ENCODE measurements around the gene PRKD2. TPM values are rescaled to one million over a fixed set of nuclear protein-coding genes. Genes with fewer than 3 reads are reported as not detected.
A peak's percentile ranks its signal among the peaks of the same experiment; 100 is the strongest.
"Not testable (repeated sequence)": the region's sequence is repeated elsewhere in the genome, so short reads cannot be mapped to it uniquely, and the experiment has no call there.

Gene PRKD2
- 10 to 100 TPM; 25.6 to 35.4 TPM for total RNA-seq
- 22.6 TPM for polyA plus RNA-seq (ENCODE audit: insufficient read depth, low read depth, low replicate concordance)
- long read RNA-seq, donor 1, partial matches to known transcripts, result 0 of 2 reads
- long read RNA-seq, donor 1, other reads (novel, unspliced or antisense), result 0 of 2 reads
- long read RNA-seq, donor 2, partial matches to known transcripts, result 0 of 2 reads
- long read RNA-seq, donor 2, other reads (novel, unspliced or antisense), result 0 of 2 reads

GRCh38 chr19:46717034-46717715 lies at the start of gene PRKD2:
TSS of gene PRKD2 (minus strand) at chr19:46717114. CDS start at chr19:46716370, 744 bp downstream.
- Histone ChIP-seq H3K36me3 (ENCODE audit: low read depth, missing control alignments) (no peaks in the 10 kb centered on the region), H3K27me3 (no peaks in the 10 kb centered on the region), H3K27ac (peak within 1 kb of the TSS; percentile 86 to 89), H3K9me3 (no peaks in the 10 kb centered on the region), H3K4me3 (peak within 1 kb of the TSS; percentile 56 to 91), H3K4me1 (peaks cover 20% of the 10 kb centered on the region)
- intact Hi-C loops (cut with DNase I; ENCODE audit: low total_unique reads), result no loop called here
- no peak for TF ChIP-seq POLR2A (IDR thresholded peaks at IDR 0.05)
- TF ChIP-seq, protein P1, sequence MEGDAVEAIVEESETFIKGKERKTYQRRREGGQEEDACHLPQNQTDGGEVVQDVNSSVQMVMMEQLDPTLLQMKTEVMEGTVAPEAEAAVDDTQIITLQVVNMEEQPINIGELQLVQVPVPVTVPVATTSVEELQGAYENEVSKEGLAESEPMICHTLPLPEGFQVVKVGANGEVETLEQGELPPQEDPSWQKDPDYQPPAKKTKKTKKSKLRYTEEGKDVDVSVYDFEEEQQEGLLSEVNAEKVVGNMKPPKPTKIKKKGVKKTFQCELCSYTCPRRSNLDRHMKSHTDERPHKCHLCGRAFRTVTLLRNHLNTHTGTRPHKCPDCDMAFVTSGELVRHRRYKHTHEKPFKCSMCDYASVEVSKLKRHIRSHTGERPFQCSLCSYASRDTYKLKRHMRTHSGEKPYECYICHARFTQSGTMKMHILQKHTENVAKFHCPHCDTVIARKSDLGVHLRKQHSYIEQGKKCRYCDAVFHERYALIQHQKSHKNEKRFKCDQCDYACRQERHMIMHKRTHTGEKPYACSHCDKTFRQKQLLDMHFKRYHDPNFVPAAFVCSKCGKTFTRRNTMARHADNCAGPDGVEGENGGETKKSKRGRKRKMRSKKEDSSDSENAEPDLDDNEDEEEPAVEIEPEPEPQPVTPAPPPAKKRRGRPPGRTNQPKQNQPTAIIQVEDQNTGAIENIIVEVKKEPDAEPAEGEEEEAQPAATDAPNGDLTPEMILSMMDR (IDR thresholded peaks at IDR 0.05), result no peak
- peak; percentile 95 for DNase-seq
- 0 to 1% methylated on average over 9 to 42 of the region's 52 CpGs for WGBS, 2 donors

GRCh38 chr19:46764817-46765291 lies 47.9 kb upstream of the PRKD2 start:
- Histone ChIP-seq H3K9me3 (no peaks in the 10 kb centered on the region), H3K36me3 (ENCODE audit: low read depth, missing control alignments) (no peaks in the 10 kb centered on the region), H3K4me3 (no peak overlapping the region), H3K4me1 (peaks cover 16% of the 10 kb centered on the region), H3K27ac (peak overlapping the region; percentile 76 to 83), H3K27me3 (no peaks in the 10 kb centered on the region)
- 38 to 57% methylated on average over 11 of the region's 11 CpGs for WGBS, 2 donors
- intact Hi-C loops (cut with DNase I; ENCODE audit: low total_unique reads), result no loop called here
- TF ChIP-seq POLR2A (IDR thresholded peaks at IDR 0.05), result no peak
- TF ChIP-seq, protein P1 (IDR thresholded peaks at IDR 0.05), result no peak
- DNase-seq, result peak; percentile 93

- Histone ChIP-seq H3K4me1 (peaks cover 7% of the 10 kb centered on the region), H3K27me3 (no peaks in the 10 kb centered on the region), H3K4me3 (no peak overlapping the region), H3K36me3 (ENCODE audit: low read depth, missing control alignments) (no peaks in the 10 kb centered on the region), H3K9me3 (no peaks in the 10 kb centered on the region), H3K27ac (no peak overlapping the region)
- no peak for TF ChIP-seq POLR2A (IDR thresholded peaks at IDR 0.05)
- TF ChIP-seq, protein P1 (IDR thresholded peaks at IDR 0.05), result no peak
- DNase-seq, result no peak
- 78 to 83% methylated on average over 6 of the region's 6 CpGs for WGBS, 2 donors
- intact Hi-C loops (cut with DNase I; ENCODE audit: low total_unique reads), result no loop called here
Observed at GRCh38 chr19:46762245-46762890, 45.5 kb upstream of the PRKD2 start.

DNA sequence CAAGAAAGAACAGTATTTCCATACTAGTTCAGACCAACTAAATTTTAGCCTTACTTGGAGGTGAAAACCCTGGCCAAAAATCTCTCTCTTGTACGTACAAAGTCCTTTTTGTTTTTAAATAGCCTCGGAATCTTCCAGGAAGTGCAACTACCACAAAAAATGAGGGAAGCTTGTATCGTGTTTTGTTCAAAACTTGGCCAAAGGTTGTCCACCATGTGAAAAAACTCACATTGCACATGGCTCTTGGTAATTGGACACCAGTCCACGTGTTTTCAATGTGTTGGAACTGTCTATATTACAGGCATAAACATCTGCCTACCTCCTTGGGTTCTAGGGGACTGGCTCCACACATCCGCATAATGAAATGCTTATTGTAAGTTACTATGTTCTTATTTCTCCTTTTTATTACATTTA lies 44.5 kb upstream of the PRKD2 start:
- no peaks in the 10 kb centered on the region for H3K36me3 ChIP-seq (ENCODE audit: low read depth, missing control alignments)
- no peak for TF ChIP-seq POLR2A (IDR thresholded peaks at IDR 0.05)
- TF ChIP-seq, protein P1 (IDR thresholded peaks at IDR 0.05), result no peak
- no peak for DNase-seq
- intact Hi-C loops (cut with DNase I; ENCODE audit: low total_unique reads), result no loop called here
- no peaks in the 10 kb centered on the region for H3K9me3 ChIP-seq
- no peak overlapping the region for H3K4me3 ChIP-seq
- peak overlapping the region in 1 of 2 donors; percentile 68 for H3K27ac ChIP-seq
- H3K4me1 ChIP-seq, result peaks cover 7% of the 10 kb centered on the region
- H3K27me3 ChIP-seq, result no peaks in the 10 kb centered on the region
- 49 to 52% methylated on average over 5 of the region's 5 CpGs for WGBS, 2 donors

- peak overlapping the region in 1 of 2 donors; percentile 50 for H3K27ac ChIP-seq
- 77 to 83% methylated on average over 4 of the region's 4 CpGs for WGBS, 2 donors
Observed at GRCh38 chr19:46760897-46761296, 44.0 kb upstream of the PRKD2 start.

More at GRCh38 chr19:46760897-46761296, 44.0 kb upstream of the PRKD2 start:
- DNase-seq; H3K9me3 ChIP-seq; H3K27me3 ChIP-seq; intact Hi-C loops (cut with DNase I; ENCODE audit: low total_unique reads); H3K4me3 ChIP-seq; H3K36me3 ChIP-seq (ENCODE audit: low read depth, missing control alignments); H3K4me1 ChIP-seq: not testable (repeated sequence)
